ENCODE results near the gene TMEM164. TPM values are rescaled to one million over a fixed set of nuclear protein-coding genes. Genes with fewer than 3 reads are reported as not detected.

TMEM164 gene
- total RNA-seq, 1 donor from 2014 or later = 17.6 TPM

DNA sequence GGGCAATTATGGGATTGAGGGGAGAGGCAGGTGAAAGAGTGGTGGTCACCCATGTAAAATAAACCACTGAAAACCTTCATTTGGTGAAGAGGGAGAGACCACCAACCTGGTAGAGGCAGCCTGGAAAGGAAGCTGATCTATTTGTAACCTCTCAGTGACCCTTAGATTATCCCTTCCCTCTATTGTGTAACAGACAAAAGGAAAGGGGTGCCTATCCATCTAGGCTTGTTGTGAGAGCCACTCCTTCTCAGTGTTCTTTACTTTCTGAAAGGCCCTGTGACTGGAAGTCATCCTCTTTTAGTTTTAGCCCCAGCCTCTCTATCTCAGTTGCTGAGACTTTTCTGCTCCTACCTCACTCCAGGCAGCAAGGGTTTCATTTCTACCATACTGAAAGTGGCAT, 142.4 kb downstream of the TMEM164 start:
- Mint-ChIP-seq H3K4me3 (ENCODE audit: unreplicated experiment) (no peak overlapping the region), H3K27me3 (ENCODE audit: low read depth, unreplicated experiment) (no peaks in the 10 kb centered on the region), H3K27ac (ENCODE audit: unreplicated experiment) (no peak overlapping the region), H3K36me3 (ENCODE audit: low read depth, unreplicated experiment) (peaks cover 2% of the 10 kb centered on the region), H3K4me1 (ENCODE audit: low read depth, unreplicated experiment) (no peaks in the 10 kb centered on the region), H3K9me3 (ENCODE audit: unreplicated experiment) (no peaks in the 10 kb centered on the region)
- H2AFZ ChIP-seq (ENCODE audit: low read depth, low read length) = no peak overlapping the region
- DNase-seq (ENCODE audit: low read depth) (no peak), FAIRE-seq (peak; percentile 13)
- H3K4me1 ChIP-seq (ENCODE audit: insufficient read depth, low read length) = no peaks in the 10 kb centered on the region
- no peak overlapping the region for H3K4me2 ChIP-seq (ENCODE audit: low read length)
- no peak overlapping the region for H3K27ac ChIP-seq (ENCODE audit: low read depth, low read length)
- H3K9ac ChIP-seq (ENCODE audit: low read length) = no peak overlapping the region
- no peak overlapping the region for H3K4me3 ChIP-seq (ENCODE audit: insufficient read depth, low read depth, low read length)
- H4K20me1 ChIP-seq (ENCODE audit: insufficient read depth, low read length) = no peaks in the 10 kb centered on the region
- no peaks in the 10 kb centered on the region for H3K36me3 ChIP-seq (ENCODE audit: insufficient read depth, low read length)
- H3K9me3 ChIP-seq (ENCODE audit: insufficient read depth, low read depth, low read length) = no peaks in the 10 kb centered on the region
- no peak for TF ChIP-seq EZH2 (IDR thresholded peaks at IDR 0.05; ENCODE audit: insufficient read depth, low read length)
- TF ChIP-seq, protein P1, sequence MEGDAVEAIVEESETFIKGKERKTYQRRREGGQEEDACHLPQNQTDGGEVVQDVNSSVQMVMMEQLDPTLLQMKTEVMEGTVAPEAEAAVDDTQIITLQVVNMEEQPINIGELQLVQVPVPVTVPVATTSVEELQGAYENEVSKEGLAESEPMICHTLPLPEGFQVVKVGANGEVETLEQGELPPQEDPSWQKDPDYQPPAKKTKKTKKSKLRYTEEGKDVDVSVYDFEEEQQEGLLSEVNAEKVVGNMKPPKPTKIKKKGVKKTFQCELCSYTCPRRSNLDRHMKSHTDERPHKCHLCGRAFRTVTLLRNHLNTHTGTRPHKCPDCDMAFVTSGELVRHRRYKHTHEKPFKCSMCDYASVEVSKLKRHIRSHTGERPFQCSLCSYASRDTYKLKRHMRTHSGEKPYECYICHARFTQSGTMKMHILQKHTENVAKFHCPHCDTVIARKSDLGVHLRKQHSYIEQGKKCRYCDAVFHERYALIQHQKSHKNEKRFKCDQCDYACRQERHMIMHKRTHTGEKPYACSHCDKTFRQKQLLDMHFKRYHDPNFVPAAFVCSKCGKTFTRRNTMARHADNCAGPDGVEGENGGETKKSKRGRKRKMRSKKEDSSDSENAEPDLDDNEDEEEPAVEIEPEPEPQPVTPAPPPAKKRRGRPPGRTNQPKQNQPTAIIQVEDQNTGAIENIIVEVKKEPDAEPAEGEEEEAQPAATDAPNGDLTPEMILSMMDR (IDR thresholded peaks at IDR 0.05; ENCODE audit: insufficient read depth, low read depth, low read length) = no peak
- no peaks in the 10 kb centered on the region for H3K27me3 ChIP-seq (ENCODE audit: insufficient read depth, low read length)
- no peaks in the 10 kb centered on the region for H3K79me2 ChIP-seq (ENCODE audit: insufficient read depth, low read length)

DNA sequence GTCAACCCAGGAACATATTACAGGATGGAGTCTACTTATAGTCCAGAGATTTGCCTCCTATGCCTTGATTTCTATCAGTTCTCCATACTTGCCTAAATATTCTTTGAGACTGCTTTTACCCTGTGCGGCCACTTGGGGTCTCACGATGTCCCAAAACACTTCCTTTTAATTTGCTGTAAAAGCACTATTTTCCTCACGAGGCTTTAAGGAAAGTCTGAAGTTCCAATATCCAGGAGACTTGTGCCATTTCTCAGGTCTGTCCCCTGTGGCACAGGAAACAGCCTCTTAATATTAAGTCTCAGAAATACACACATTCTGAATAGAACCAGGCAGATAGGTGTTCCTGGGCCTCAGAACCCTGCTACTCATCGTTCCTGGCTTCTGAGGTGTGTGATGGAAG, 142.9 kb downstream of the TMEM164 start:
- Histone ChIP-seq H3K9me3 (ENCODE audit: insufficient read depth, low read depth, low read length) (no peaks in the 10 kb centered on the region), H3K79me2 (ENCODE audit: insufficient read depth, low read length) (no peaks in the 10 kb centered on the region), H3K27ac (ENCODE audit: low read depth, low read length) (no peak overlapping the region), H3K36me3 (ENCODE audit: insufficient read depth, low read length) (no peaks in the 10 kb centered on the region), H3K27me3 (ENCODE audit: insufficient read depth, low read length) (no peaks in the 10 kb centered on the region), H2AFZ (ENCODE audit: low read depth, low read length) (no peak overlapping the region), H3K4me3 (ENCODE audit: insufficient read depth, low read depth, low read length) (no peak overlapping the region), H3K4me2 (ENCODE audit: low read length) (no peak overlapping the region), H3K9ac (ENCODE audit: low read length) (no peak overlapping the region), H3K4me1 (ENCODE audit: insufficient read depth, low read length) (no peaks in the 10 kb centered on the region), H4K20me1 (ENCODE audit: insufficient read depth, low read length) (no peaks in the 10 kb centered on the region)
- Mint-ChIP-seq H3K36me3 (ENCODE audit: low read depth, unreplicated experiment) (peaks cover 2% of the 10 kb centered on the region), H3K9me3 (ENCODE audit: unreplicated experiment) (no peaks in the 10 kb centered on the region), H3K27ac (ENCODE audit: unreplicated experiment) (no peak overlapping the region), H3K27me3 (ENCODE audit: low read depth, unreplicated experiment) (no peaks in the 10 kb centered on the region), H3K4me1 (ENCODE audit: low read depth, unreplicated experiment) (no peaks in the 10 kb centered on the region), H3K4me3 (ENCODE audit: unreplicated experiment) (no peak overlapping the region)
- DNase-seq (ENCODE audit: low read depth) (no peak), FAIRE-seq (peak; percentile 99)
- no peak for TF ChIP-seq EZH2 (IDR thresholded peaks at IDR 0.05; ENCODE audit: insufficient read depth, low read length)
- TF ChIP-seq, protein P1 (IDR thresholded peaks at IDR 0.05; ENCODE audit: insufficient read depth, low read depth, low read length) = peak; percentile 61

DNA sequence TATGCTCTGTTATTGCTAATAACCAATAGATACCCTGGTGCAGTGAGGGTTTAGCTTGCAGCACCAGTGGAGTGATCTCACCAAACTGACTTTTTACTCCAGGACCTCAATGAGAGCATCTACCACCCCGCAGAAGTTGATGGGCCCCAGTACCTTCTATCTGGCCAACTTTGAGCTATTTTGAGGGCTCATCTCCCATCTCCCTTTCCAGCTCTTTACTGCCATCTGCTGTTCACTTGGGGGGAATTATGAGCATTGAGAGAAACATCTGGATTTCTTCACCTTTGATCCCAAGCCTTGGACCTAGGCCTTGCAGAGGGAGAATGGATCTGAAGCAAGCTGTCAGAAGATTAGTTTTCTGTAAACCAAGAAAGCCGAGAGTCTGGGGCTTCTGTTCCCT, 143.6 kb downstream of the TMEM164 start:
- no peaks in the 10 kb centered on the region for H3K36me3 ChIP-seq (ENCODE audit: insufficient read depth, low read length)
- Mint-ChIP-seq H3K27me3 (ENCODE audit: low read depth, unreplicated experiment) (no peaks in the 10 kb centered on the region), H3K9me3 (ENCODE audit: unreplicated experiment) (no peaks in the 10 kb centered on the region), H3K36me3 (ENCODE audit: low read depth, unreplicated experiment) (peaks cover 2% of the 10 kb centered on the region), H3K4me1 (ENCODE audit: low read depth, unreplicated experiment) (no peaks in the 10 kb centered on the region), H3K4me3 (ENCODE audit: unreplicated experiment) (no peak overlapping the region), H3K27ac (ENCODE audit: unreplicated experiment) (no peak overlapping the region)
- no peak overlapping the region for H3K9ac ChIP-seq (ENCODE audit: low read length)
- no peaks in the 10 kb centered on the region for H3K4me1 ChIP-seq (ENCODE audit: insufficient read depth, low read length)
- H2AFZ ChIP-seq (ENCODE audit: low read depth, low read length) = no peak overlapping the region
- TF ChIP-seq, protein P1 (IDR thresholded peaks at IDR 0.05; ENCODE audit: insufficient read depth, low read depth, low read length) = peak; percentile 54
- no peak for TF ChIP-seq EZH2 (IDR thresholded peaks at IDR 0.05; ENCODE audit: insufficient read depth, low read length)
- H3K9me3 ChIP-seq (ENCODE audit: insufficient read depth, low read depth, low read length) = no peaks in the 10 kb centered on the region
- H3K4me2 ChIP-seq (ENCODE audit: low read length) = no peak overlapping the region
- no peak for DNase-seq (ENCODE audit: low read depth)
- H3K4me3 ChIP-seq (ENCODE audit: insufficient read depth, low read depth, low read length) = no peak overlapping the region
- H3K27ac ChIP-seq (ENCODE audit: low read depth, low read length) = no peak overlapping the region
- no peaks in the 10 kb centered on the region for H4K20me1 ChIP-seq (ENCODE audit: insufficient read depth, low read length)
- FAIRE-seq = peak; percentile 99
- no peaks in the 10 kb centered on the region for H3K79me2 ChIP-seq (ENCODE audit: insufficient read depth, low read length)
- H3K27me3 ChIP-seq (ENCODE audit: insufficient read depth, low read length) = no peaks in the 10 kb centered on the region
